GM21825 (cell line): ENCODE data around the gene ESF1.

Experiments used
- ATAC-seq: cut with Tn5 transposase; IDR thresholded peaks from one replicate; pipeline ENCODE4 v1.9.1; 2021; ENCODE audit warnings: mild to moderate bottlenecking, moderate library complexity; ENCODE audit not compliant: unreplicated experiment

ESF1 gene, protein sequence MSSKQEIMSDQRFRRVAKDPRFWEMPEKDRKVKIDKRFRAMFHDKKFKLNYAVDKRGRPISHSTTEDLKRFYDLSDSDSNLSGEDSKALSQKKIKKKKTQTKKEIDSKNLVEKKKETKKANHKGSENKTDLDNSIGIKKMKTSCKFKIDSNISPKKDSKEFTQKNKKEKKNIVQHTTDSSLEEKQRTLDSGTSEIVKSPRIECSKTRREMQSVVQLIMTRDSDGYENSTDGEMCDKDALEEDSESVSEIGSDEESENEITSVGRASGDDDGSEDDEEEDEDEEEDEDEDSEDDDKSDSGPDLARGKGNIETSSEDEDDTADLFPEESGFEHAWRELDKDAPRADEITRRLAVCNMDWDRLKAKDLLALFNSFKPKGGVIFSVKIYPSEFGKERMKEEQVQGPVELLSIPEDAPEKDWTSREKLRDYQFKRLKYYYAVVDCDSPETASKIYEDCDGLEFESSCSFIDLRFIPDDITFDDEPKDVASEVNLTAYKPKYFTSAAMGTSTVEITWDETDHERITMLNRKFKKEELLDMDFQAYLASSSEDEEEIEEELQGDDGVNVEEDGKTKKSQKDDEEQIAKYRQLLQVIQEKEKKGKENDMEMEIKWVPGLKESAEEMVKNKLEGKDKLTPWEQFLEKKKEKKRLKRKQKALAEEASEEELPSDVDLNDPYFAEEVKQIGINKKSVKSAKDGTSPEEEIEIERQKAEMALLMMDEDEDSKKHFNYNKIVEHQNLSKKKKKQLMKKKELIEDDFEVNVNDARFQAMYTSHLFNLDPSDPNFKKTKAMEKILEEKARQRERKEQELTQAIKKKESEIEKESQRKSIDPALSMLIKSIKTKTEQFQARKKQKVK

GRCh38 chr20:13784893-13785715 is at the start of gene ESF1, which contains the start of gene NDUFAF5:
Gene ESF1 (minus strand): TSS chr20:13784919. CDS start chr20:13783140, 1,779 bp downstream.
Gene NDUFAF5 (plus strand): TSS chr20:13785028. CDS start chr20:13785069, 41 bp downstream.
- peak; percentile 98 for ATAC-seq

DNA sequence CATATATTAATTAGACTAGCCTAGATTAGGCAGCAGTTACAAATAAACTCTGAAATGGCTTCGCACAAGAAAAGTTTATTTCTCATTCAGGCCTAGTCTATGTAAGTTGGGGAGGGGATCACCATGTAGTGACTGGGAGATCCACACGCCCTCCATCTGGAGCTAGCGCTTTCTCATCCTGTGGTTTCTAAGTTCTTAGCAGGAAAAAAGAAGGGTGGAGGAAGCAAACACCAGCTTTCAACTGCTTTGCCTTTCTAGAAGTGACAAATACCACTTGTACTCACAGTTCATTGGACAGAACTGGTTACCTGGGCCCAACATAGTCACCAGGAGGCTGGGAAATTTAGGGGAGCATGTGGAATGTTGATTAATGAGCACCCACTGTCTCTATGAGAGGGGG is 46.8 kb upstream of the ESF1 start:
- no peak for ATAC-seq

- ATAC-seq = no peak
These were observed 40.7 kb upstream of the ESF1 start for GRCh38 chr20:13825465-13825864.

- no peak for ATAC-seq
These were observed 39.7 kb upstream of the ESF1 start for GRCh38 chr20:13824459-13824858.

DNA sequence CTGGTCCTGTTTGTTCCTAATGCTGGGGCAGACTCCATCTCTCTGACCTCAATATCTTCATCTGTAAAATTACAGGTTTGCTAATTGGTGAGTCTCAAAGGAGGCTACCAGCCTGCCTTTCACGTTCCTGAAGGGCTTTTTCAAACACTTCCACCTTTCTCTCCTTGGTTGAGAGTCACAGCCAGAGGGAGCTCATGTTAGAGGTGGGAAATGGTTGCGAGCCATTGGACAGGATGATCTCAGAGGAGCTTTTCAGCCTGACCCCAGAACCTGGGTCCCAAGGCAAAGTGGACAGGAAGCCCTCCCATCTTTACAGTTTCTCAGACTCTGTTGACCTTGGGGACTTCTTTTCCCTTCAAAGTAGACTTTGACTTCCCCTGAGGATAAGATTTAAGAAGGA is 37.7 kb upstream of the ESF1 start:
- no peak for ATAC-seq

DNA sequence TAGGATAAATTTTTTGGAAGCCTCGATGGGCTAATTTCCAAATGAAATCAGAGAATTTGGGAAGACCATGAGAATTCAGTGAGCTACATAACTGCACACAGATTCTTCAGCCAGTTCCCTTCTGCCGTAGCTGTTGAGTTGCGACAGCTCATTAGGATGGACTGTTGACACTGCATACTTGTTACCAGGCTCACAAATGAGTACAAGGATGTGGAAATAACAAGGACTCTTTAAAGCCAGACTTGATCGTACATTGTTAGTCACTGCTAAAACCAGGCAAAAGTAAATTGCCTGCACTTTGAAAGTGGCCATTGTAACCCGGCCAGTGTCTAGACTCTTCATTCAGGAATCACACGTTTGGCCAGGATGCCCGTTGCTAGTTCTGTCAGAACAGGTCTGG is 37.2 kb upstream of the ESF1 start:
- no peak for ATAC-seq

DNA sequence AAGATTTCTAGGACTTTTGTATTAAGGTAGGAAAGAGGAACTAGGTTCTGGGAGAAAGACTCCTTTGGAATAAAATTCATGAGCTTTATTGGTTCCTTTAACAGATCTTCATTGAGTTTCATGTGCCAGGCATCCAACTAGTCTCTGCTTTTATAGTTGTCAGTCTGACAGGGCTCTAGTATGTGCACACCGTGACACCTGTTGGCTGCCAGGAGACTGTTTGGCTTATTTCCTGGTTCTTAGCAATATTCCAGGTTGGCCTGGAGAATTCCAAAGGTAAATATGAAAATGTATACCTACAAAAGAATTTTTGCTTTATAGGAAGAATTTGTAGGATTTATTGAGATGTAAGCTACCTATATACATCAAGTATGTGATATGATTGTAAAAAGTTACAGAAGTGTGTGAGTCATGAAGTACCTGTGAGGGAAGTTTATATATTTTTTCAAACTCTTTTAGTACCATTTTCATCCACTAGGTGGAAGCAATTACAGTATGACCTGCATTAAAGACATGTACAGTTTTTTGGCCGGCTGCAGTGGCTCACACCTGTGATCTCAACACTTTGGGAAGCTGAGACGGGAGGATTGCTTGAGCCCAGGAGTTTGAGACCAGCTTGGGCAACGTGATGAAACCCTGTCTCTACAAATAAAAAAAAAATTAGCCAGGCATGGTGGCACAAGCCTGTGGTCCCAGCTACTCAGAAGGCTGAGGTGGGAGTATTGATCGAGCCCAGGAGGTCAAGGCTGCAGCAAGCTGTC is 35.3 kb upstream of the ESF1 start:
- peak; percentile 71 for ATAC-seq

DNA sequence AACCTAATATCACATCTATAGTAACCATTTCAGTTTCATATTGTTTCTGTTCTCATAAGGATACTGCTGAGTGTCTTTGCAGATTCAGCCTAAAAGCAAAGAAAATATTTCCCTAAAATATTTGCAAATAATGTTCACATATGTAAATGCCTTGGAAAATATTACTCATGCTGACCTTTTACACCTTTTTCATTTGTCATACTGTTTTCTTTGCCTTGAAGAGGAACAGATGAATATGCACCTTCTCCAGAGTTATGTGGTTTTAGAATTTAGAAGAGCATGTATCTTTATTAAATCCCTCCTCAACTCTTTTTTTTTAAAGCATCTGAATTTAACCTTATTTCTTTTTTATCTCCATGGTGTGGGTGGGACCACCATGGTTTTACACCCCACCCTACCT is 32.6 kb upstream of the ESF1 start:
- ATAC-seq = no peak

GRCh38 chr20:13816757-13817156 is 32.0 kb upstream of the ESF1 start:
- ATAC-seq = no peak

DNA sequence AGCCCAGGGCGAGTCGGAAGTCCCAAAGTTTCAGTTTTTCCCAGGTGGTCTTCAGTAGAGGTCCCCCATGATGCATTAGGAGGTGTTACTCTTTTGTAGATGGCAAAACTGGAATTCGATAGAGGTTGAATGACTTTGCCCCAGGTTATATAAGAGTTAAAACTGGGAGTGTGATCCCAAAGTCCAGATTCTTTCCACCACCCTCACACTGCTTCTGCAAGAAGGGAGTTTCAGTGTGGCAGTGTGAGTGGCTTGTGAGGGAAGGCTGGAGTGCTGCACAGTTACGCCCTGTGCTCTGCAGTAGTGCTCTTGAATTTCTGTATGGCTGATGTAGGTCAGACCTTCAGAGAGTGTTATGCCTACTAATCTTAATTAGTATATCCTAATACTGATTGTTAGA is 30.0 kb upstream of the ESF1 start:
- ATAC-seq = no peak

DNA sequence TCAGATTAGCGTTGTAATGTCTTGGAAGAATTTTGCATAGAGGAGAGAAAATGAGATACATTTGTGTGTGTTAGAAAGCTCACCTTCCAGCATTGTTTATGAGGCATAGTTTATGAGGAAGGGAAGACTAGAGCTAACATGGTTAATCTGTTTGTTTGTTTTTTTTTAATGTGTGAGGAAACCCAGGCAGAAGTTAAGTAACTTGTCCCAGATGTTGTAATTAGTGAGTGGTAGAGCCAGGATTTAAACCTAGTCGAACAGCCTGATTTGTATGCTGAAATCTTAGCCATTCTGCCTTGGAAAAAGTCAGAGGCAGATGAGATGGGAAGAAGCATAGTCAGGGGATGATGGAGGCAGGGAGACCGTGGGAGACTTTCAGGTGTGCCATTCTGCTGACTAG is 29.2 kb upstream of the ESF1 start:
- no peak for ATAC-seq

- no peak for ATAC-seq
These were observed 25.7 kb upstream of the ESF1 start for GRCh38 chr20:13810446-13810845.

- no peak for ATAC-seq
These were observed 25.1 kb upstream of the ESF1 start for GRCh38 chr20:13809855-13810254.

GRCh38 chr20:13809373-13809772 is 24.7 kb upstream of the ESF1 start:
- no peak for ATAC-seq

DNA sequence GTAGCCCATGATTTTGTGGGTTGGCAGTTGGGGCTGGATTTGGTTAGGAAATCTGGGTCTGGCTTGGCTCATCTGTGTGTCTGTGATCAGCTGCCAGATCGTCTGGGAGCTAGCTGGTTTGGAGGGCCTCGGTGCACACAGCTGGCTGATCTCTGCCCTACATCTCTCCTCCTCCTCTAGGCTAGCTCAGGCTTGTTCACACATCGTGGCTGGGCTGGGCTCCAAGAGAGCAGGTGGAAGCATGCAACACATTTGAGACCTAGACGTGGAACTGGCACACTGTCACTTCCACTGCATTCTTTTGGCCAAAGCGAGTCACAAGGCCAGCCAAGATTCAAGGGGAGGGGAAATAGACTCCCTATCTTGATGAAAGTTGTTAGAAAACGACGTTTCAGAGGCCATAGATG is 16.0 kb upstream of the ESF1 start:
- ATAC-seq = no peak

DNA sequence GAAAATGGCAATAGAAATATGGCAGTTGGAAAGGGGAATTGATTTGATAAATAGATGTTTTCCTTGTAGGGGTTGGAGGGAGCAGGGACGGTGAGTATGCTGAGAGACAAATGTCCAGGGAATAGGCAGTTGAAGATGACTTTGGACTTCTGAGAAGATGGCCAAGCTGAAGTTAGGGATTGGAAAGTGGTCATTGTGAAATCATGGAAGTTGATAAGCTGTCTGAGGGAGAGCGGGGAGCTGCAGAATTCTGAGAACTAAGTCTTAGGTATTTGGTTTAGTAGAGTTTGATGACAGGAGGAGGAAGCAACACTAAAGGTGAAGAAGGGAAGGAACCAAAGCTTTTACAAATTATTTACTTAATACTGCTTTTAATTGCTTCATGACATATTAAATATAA is 15.3 kb upstream of the ESF1 start:
- ATAC-seq = no peak

- no peak for ATAC-seq
These were observed 14.3 kb upstream of the ESF1 start for GRCh38 chr20:13799040-13799439.

DNA sequence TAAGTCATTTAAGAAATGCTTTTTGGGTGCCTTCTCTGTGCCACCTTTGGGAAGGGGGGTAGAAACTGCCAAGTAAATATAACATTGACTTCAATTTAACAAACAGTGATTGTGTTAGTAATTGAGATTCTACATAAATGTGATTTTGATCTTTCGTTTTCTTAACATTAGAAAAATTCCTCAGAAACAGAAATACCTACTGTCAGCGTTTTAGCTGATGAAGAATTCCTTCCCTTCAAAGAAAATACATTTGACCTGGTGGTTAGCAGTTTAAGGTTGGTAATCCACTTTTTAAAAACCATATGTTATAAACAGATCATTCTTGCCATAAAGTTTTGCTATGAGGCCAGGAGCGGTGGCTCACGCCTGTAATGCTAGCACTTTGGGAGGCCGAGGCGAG is 9.9 kb upstream of the ESF1 start:
- no peak for ATAC-seq

- no peak for ATAC-seq
These were observed 8.3 kb upstream of the ESF1 start for GRCh38 chr20:13793001-13793400.
